HG03064 (cell line): ENCODE measurements around the gene AKT3.
"Not testable (repeated sequence)": the region's sequence is repeated elsewhere in the genome, so short reads cannot be mapped to it uniquely, and the experiment has no call there.

Experiments
- ATAC-seq: cut with Tn5 transposase; IDR thresholded peaks from one replicate; pipeline ENCODE4 v1.9.1; 2021; ENCODE audit warnings: low read depth; ENCODE audit not compliant: unreplicated experiment

AKT3 gene

GRCh38 chr1:243850202-243850451 is at the start of gene AKT3:
Gene AKT3, minus strand, starts transcription at chr1:243850243. Its CDS starts 7,073 bp downstream, at chr1:243843170.
- ATAC-seq: peak; percentile 49

GRCh38 chr1:243898278-243898677 is 48.2 kb upstream of the AKT3 start:
- no peak for ATAC-seq

GRCh38 chr1:243896313-243896712 is 46.3 kb upstream of the AKT3 start:
- ATAC-seq: no peak

- ATAC-seq: no peak
Measured at GRCh38 chr1:243892456-243892855, 42.4 kb upstream of the AKT3 start.

DNA sequence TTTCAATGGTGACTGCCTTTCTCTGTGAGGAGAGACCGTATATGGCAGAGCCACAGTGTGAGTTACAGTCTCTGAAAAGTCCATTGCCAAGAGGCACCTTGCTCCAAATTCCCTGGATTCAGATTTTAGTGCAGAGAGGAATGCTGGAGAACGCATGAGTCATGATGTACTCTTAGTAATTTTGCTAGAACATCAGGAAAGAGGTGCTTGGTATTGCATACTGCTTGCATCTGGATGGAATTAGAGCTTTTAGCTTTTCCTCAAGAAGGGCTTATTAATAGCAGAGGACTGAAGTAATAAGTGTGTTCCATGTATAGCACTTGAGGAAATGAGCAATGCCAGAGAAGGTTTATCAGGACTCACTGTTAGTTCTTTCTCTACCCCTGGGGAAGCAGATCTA is 40.5 kb upstream of the AKT3 start:
- no peak for ATAC-seq

DNA sequence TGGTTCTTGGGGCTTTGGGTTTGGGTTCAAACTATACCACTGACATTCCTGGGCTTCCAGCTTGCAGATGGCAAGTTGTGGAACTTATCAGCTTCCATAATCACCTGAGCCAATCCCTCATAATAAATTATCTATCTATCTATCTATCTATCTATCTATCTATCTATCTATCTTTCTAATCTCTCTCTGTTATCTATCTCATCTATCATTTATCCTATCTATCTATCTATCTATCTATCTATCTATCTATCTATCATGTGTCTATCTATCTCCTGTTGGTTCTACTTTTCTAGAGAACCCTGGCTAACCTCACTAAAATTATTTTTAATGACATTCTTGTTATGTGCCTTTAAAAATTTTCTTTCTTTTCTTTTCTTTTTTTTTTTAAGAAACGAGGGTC is 35.8 kb upstream of the AKT3 start:
- no peak for ATAC-seq

DNA sequence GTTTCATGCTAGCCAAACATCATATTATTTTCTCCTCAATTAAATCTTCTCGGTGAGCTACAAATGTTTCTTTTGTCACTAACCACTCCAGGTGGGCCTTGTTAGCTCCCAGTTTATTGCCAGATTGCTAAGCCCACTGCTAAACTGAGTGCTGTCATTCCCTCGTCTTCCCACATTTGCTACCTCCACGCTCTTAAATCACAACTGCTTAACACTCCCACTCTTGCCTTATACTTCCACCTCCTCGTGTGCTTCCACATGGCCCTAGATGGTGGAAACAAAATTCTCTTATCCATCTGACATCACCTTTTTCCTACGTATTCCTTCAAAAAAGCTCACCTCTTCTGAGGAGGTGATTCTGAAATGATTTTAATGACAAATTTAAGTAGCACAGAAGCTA is 34.6 kb upstream of the AKT3 start:
- no peak for ATAC-seq

DNA sequence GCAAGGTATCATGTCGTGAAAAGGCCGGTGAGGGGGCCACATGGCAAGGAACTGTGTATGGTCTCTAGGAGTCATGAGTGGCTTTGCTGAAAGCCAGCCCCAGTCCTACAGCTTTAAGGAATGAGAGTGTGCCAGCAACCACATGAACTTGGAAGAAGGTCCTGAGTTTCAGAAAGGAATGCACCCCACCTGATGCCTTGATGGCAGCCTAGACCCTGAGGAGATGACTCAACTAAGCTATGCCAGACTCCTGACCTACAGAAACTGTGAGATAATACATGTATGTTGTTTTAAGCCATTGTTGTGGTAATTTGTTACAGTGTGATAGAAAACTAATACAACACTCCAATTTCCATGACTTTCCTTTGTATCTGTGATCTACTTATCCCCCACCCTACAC is 33.5 kb upstream of the AKT3 start:
- ATAC-seq: no peak

GRCh38 chr1:243882276-243882675 is 32.2 kb upstream of the AKT3 start:
- ATAC-seq: no peak

- not testable (repeated sequence) for ATAC-seq
Measured at GRCh38 chr1:243877058-243877457, 27.0 kb upstream of the AKT3 start.

DNA sequence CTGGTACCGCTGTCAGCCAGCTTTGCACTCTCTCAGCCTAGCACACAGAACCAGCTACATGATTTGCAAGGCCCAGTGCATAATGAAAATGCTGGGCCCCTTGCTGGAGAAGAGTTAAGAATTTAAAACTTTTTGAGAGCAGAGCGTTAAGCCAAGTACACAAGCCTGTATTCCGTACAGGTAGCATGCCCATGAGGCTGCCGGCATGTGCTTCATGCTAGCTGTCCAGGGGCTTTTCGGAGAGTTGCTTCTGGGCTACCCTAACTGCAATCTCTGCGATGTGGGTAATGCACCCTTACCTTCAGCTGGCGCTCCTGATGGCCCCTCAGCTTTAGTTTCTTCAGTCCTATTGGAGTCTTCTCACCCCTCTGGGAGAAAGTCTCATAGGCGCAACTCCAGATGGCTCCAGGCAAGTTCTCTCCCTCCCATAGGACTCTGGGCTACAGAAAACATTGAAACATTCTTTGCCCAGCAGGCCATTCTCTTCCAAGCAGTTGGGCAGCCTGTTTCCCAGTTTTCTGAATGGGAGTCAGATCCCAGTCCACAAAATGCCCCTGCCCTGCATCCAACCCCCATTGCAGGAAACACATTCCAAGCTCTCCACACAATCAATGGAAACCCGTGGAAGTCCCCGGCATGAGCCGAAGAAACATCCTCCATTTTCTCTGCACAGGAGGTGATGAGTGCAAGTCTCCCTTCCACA is 5.7 kb upstream of the AKT3 start:
- no peak for ATAC-seq

DNA sequence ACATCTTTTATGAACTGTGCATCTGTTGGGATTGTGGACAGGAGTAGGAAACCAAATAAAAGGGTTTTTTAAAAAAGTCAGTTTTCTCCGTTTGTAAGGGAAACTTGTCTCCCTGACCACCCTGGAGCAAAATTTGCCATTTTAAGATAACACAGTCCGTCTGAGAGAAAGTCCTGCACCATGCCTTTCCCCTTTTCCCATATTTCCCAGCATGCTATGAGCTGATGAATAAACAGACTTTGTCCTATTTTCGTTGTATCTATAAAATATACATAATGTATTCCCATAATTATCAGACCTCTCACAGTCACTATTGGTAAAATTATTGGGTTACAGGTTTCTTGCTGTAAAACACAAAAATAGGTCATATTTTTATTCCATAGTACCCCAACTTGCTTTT is 1.7 kb upstream of the AKT3 start:
- no peak for ATAC-seq

GRCh38 chr1:243851257-243851756 is 1.3 kb upstream of the AKT3 start:
- ATAC-seq: no peak

DNA sequence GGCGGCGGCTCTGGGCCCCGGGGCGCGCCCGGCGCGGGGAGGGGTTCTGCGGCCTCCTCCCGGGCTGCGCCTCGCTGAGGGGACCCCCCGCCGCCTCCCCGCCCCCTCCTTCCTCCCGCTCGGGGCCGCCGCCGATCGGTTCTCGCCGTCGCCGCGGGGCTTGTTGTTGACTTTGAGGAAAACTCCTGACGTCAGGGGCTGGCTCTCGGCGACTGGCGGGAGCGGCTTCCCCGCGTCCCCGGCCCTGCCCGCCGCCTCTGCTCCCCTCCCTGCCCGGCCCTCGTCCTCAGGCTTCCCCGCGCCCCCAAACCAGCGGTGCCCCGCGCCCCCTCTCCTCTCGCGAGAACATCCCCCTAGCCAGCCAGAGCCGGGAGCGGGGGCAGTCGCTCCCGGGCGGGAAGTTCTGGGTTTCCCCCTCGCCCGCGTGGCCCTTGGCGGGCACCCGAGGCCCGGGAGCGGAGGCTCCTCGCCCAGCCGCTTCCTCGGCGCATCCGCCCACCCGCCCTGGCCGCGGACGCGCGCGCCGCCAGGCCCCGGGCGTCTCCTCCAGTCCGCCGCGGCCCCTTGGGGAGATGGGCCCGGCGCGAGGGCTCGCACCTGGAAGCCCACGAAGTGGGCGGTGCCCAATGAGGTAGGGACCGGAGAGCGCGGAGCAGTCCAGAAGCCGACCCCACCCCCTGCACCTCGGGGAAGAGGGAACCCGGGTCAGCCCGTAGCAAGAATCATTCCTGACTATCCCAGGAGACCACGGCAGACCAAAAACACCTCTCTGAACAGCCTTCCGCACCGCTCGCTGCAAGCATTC is 611 bp upstream of the AKT3 start:
- ATAC-seq: peak; percentile 40

GRCh38 chr1:243849421-243850201 is 432 bp downstream of the AKT3 start:
- peak; percentile 22 for ATAC-seq

DNA sequence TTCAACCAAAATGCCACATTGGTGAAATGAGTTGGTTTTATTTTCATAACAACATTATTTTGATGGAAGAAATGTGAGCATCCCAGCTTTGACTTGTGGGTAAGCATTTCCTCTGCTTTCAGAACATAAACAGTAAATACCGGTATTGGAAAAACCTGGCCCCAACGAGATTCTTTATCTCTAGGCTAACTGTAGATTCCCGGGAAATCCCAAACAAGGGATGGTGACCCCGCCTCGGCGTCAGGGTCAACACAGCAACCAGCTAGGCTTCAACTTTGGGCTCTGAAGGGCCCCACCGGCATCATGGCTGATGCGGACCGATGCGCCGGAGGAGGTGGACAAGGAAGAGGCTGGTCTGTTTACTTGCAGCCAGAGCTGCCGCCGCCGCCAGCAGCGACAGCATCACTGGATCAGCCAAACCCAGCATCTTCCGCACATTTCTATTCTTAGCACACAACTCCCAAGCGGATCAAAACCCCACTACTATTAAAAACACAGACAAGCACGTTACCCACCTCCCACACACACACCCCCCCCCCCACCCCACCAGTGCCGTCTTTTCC is 1.1 kb downstream of the AKT3 start:
- ATAC-seq: peak; percentile 22

- ATAC-seq: no peak
Measured at GRCh38 chr1:243848165-243848857, 1.7 kb downstream of the AKT3 start.

- ATAC-seq: no peak
Measured at GRCh38 chr1:243846761-243847160, 3.3 kb downstream of the AKT3 start.

DNA sequence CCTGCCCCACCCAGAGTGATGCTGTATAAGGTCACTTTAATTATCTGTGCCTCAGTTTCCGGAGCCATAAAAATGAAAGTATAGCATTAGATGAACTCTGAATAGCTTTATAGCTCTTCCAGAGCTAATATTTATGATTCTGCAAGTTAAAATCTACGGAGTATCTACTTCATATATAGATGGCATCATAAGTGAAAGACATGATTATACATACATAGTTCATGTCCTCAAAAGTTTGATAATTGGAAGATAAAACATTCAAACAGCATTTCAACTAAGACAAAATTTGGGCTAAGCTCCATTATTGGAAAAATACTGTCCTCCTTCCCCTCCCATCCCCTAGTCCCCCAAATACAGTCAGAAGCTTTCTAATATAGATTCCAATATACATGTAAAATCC is 4.2 kb downstream of the AKT3 start:
- ATAC-seq: no peak

DNA sequence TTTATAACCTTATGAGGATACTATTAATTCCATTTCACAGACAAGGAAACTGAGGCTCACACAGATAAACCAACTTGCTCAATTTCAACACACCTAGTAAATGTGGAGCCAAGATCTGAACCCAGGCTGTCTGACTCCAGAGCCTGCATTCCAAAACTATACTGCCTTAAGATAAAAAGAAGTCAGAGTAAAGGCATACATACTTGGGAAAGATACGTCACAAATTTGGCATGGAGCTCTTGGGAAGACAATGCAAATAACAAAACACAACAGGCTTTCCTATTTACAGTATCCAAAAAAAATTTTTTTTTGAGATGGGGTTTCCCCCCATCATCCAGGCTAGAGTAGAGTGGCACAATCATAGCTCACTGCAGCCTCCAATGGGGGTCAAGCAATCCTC is 5.9 kb downstream of the AKT3 start:
- ATAC-seq: no peak
